PC-3 (cell line): Measurements from ENCODE around the gene GSTM2.

Source experiments
- CTCF ChIP-seq: fragments of 300-600 bp; sonication (generic); conservative IDR thresholded peaks from 2 replicates; pipeline ENCODE4 v1.5.1; 2017; ENCODE audit warnings: antibody characterized with exemption, low read depth, mild to moderate bottlenecking, low read length
- EZH2 ChIP-seq: fragments of 300-600 bp; sonication (generic); IDR thresholded peaks from one replicate; pipeline ENCODE4 v1.6.1; 2017; ENCODE audit warnings: antibody characterized with exemption, mild to moderate bottlenecking, low read length; ENCODE audit not compliant: unreplicated experiment

DNA sequence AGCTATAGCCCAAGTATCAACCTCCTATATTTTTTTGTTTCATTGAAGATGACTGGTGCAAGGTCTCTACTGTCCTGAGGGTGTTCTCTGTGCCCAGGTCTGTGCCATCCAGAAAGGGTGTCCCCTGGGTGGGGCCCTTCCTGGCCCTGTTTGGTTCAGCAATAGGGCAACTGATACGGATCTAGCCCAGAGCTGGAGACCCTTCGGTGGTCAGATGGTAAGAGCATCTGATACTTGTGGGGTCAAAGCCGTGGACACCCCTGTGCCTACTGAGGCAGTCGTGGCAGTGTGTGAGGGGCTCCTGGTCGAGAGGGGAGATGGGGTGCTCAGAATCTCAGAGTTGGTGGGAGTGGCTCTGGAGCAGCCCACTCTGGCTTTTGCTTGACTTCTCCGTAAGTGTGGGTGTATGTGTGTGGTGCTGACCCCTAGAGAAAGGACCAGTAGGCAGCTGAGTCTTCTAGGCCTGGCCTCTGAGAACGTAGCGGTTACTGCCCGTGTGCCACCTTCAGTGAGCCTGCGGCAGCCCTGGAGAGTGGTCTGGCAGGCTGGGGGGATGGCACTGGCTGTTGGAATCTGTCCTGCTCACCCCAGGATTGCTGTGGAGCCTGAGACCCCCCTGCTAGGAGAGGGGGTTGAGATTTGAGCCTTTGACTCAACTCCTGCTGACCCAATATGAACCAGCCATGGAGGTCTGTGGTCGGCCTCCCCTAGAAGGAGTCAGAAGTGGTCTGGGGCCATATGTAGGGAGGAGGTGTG, 45.5 kb upstream of the GSTM2 start:
- TF ChIP-seq CTCF (no peak), EZH2 (no peak)
